ENCODE data around the gene CRACR2A.

Gene CRACR2A

DNA sequence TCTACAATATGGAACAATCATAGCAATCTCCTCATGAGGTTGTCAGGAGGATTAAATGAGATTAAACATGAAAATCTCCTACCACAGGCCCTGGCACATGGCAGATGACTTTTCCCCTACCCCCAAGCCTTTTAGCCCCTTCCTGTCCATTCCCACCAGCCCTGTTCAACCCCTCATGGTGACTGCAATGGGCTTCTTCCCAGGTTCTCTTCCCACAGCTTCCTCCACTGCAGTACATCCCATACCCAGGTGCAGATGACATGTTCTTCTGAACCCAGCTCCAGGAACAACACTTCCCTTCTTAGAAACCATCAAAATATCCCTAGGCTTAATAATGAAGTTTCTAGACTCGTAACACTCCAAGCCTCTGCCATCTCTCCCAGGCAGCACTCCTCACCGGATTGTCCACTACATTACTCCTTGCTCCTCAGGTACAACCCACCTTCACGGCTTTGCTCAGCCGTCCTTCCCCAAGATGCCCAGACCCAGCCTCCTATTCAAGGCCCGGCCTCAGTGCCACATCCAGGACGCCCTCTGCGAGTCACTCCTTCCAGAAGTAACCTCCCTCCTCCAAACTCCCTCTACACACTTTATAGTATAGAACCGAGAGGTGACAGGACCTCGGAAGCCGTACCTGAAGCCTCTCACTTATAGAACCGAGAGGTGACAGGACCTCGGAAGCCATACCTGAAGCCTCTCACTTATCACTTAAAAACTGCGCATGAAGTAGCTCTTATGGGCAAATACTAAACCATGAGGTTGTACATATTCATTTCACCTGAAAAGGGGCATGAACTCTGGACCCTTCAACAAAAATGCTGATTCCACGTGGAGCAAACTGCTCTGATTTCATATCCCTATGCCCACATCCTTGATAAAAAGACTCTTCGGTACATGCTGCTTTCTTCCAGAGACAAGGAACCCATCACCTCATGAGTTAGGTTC is 1.5 kb downstream of the CRACR2A start:
- DNase-seq = no peak

DNA sequence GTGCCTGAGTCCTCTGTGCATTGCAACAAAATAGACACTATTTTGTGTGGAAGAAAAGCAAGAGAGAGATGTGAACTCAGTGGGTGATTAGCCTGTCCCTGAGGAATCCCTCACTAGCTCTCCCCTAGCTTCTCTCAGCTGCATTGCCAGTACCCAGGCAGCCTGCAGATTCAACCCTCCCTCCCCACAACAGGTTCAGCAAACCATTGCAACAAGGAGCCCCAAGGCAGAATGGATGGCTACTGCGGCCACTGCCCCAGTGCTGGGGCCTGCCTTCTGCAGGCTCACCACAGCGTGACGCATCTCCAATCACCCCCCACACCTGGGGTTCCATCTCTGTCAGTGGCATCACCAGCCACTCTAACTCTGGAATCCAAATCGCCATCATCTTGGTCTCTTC is 2.3 kb downstream of the CRACR2A start:
- DNase-seq = no peak

DNA sequence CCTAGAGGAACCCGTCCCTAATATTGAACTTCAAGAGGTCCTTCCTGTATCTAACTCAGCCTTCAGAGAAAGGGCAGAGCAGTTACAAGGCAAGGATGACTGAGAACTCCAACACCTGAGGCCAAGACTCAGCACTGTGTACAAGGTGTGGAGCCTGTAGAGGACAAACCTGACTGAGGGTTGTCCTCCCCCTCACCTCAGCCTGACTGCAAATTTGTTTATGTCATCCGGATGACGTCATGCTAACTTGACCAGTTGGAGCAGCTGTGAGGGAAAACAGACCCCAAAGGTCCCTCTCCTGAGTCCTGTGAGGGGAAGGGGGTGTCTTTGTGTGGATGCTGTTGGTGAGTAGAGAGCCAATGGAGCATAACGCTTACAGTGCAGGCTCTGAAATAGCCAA is 4.3 kb downstream of the CRACR2A start:
- DNase-seq = no peak

GRCh38 chr12:3747976-3748619 is 4.8 kb downstream of the CRACR2A start:
- no peak for DNase-seq

DNA sequence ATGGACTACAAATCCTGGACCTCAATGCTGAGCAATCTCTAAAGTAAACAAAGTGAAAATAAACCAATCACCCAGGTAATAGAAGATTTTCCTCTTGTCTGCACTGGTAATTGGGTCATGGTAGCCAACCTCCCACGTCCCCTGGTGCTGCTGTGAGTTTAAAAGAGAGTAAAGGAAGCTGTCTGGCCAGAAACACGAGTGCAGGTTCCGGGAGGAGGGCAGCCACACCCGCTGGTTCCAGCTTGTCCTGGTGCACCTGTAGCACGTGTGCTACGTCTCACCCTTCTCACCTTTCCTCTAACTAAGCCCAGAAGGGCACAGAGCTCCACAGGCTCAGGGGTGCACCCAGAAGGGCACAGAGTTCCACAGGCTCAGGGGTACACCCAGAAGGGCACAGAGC is 5.4 kb downstream of the CRACR2A start:
- DNase-seq = peak; percentile 13

GRCh38 chr12:3746758-3747157 is 6.2 kb downstream of the CRACR2A start:
- DNase-seq = no peak

- DNase-seq = no peak
Measured at GRCh38 chr12:3745152-3745551, 7.8 kb downstream of the CRACR2A start.

DNA sequence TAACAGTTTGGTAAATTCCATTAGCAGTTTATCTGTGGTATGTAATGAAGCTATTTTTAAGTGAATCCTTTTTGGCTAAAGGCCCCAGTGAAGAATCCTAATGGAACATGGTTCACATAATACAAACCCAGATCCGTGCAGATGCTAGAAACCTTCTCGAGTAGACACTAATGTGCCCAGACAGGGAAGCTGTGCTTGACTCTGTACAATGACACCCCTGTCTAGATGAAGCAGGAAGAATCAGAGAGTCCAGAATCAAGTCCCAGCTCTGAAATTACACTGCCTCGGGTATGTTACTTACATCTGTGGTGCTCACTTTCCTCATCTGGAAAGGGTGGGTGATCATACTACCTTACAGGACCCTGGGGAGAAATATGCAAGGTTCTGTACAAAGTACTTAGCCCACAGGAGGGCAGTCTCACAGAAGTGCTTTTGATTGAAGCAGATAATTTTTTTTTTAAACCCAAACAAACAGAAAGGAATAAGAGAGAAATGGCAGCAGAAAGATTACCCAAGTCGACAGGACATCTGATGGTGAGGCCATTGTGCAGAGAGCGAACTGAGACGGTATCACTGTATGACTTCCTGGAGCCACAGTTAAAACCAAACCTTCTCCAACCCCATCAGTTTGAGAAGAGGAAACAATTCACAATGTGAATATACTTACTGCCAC is 8.5 kb downstream of the CRACR2A start:
- no peak for DNase-seq

DNA sequence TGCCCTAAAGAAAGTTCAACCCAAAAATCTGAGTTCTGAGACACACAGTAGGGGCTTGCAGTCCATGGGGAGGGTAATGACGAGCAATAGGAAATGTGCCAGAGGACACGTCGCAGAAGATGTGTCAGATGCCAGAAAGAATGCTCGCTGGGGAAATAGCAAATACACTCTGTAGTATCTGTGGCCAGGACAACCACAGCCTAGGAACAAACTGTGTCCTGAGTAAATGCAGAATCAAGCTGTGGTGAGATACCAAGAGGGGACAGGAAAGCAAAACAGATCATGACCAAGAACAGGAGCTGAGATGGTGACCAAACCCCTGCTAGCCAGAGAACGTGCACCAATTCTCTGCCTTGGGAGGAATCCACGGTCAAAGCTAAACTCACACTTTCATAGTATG is 9.1 kb downstream of the CRACR2A start:
- no peak for DNase-seq

GRCh38 chr12:3741882-3742672 is 10.8 kb downstream of the CRACR2A start:
- DNase-seq = no peak

- DNase-seq = no peak
Measured at GRCh38 chr12:3740480-3741231, 12.3 kb downstream of the CRACR2A start.

DNA sequence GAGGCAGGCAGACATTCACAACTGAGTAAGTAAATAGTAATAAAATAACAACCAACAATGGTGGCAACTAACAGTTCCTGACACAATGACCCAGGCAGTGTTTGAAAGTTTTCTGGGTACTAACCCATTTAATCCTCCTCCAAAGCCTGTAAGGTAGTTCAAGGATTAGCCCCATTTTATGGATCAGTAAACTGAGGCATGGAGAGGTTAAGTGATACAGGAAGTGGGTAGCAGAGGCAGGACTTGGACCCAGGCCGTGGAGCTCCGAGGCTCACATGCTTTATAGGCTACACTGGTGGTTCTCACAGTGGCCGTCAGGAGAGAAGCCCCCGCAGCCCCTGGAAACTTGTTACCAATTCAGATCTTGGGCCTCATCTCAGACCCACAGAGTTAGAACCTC is 17.5 kb downstream of the CRACR2A start:
- DNase-seq = no peak

DNA sequence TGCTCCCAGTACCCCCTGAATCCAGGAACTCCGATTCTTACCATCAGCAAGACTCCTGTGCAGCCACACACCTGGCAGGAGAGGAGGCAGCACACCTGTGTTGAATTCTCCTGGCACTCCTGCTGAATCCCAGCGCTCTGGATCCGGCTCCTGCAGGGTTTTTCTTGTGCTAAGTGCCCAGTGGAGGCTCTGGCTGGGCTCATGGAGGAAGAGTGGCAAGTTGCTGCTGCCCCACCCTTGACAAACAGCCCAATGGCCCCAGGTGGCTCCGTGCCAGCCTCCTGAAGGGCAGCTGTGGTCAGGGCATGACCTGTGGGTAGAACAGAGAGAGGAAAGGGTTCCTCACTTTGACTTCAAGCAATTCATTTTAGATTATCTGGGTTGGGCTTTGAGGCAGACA is 20.0 kb downstream of the CRACR2A start:
- DNase-seq = no peak

DNA sequence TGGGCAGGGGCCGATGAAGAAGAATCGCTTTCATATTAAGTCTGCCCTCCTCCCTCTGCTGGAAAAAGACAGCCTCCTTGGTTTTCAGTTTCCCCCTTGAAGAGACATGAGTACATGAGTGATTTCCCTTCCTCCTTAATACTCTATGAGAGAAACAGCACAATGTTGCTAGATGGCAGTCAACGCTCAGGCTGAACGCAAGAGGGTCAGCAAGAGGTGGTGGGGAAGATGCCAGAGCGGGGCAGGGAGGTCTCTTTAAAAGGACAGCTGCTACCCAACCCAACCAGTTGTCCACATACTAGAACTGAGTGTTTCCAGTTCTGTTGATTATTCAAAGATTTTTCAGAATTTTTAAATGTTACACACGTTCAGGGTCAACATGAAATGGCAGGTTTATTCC is 22.8 kb downstream of the CRACR2A start:
- no peak for DNase-seq

DNA sequence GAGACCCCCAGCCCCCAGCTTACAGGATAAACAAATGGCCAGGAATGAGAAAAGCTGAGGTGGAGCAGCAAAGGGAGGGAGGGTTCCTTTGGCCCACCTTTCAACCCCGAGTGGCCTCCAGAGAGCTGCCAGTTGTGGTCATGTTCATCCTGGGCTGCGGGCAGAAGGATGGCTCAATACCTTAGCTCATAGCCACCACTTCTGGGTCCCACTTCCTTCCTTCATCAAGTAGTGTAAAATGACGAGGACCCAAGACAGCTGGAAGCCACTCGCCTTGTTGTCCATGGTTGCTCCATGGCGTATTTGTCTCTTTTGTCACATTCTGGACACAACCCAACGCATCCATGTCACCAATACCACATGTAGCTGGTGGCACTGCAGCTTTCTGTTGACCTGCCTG is 24.2 kb downstream of the CRACR2A start:
- DNase-seq = peak; percentile 53

DNA sequence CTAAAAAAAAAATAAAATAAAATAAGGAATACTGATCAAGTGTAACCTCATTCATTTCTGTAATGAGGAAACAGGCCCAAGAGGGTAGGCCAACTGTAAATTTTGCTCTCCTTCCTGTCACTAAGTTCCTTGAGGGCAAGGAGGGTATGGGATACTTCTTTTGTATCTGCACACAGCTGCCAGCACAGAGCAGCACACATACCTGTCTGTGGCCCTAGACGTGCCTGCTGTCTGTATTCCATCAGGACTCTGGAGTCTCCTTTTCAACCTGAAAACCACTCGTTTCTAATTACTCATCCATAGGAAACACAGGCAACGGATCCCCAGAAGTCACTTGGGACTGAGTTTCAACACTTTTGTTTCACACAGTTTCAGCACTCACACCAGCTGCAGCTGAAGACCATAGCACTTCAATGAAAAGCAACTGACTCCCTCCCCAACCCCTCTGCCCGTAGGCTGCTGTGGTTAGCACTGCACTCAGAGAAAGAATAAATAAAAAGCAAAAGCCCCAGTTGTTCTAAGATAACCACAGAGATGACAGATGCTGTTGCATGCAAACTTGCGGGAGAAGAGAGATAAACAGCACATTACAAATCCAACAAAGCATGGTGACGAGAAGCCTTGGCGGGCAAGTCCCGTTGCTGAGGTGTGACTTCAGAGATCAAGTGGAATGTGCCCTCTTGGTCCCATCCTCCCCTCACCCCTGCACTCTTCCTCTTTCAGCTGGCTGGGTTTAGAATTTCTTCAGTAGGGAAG is 24.9 kb downstream of the CRACR2A start:
- DNase-seq = peak; percentile 48

DNA sequence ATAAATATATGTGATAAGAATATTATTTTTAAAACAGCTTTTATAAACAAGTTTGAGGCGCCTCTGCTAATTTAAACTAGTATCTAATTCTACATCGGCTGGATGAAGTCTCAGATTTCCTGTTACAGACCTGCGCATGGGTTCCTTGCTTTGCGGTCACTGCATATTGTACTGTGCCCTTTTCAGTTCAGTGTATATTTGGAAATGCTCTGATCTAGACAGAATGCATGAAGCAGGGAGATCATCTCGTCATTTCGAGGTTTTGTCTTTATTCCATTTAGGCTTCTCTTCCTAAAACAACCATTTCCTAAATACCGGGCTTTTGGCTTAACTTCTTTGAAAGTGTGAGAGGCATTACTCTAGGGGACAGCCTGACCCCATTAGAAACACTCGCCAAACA is 25.6 kb downstream of the CRACR2A start:
- no peak for DNase-seq

GRCh38 chr12:3726456-3726855 is 26.5 kb downstream of the CRACR2A start:
- DNase-seq = no peak

GRCh38 chr12:3725388-3726115 is 27.4 kb downstream of the CRACR2A start:
- DNase-seq = no peak

GRCh38 chr12:3723916-3724805 is 28.7 kb downstream of the CRACR2A start:
- DNase-seq = no peak
